Natural killer cell (primary cell): Measurements from ENCODE around the gene EIPR1. TPM values are rescaled to one million over a fixed set of nuclear protein-coding genes. Genes with fewer than 3 reads are reported as not detected.

ENCODE experiments used
- ATAC-seq, 3 donors: fragments of 150-1000 bp in 2 of 3; fragments of 200-7000 bp in 1 of 3; cut with Tn5 transposase; 1 replicate in 1 of 3; 2 replicates in 2 of 3; pipeline ENCODE4 v1.10.0; 2021; ENCODE audit warnings: mild to moderate bottlenecking in 2 of 3, moderate library complexity in 2 of 3
- DNase-seq, 2 donors: peaks; one replicate each; pipeline versions ENCODE4 v3.0.0 to v3.0.0-alpha.2; 2013 to 2021; ENCODE audit warnings: mixed read lengths in 1 of 2
- H3K27ac ChIP-seq: one replicate; pipeline ENCODE4 v1.5.1; 2013; ENCODE audit warnings: mild to moderate bottlenecking, low read length
- H3K27me3 ChIP-seq: one replicate; pipeline ENCODE4 v1.6.1; 2013; ENCODE audit warnings: low read length; ENCODE audit not compliant: control insufficient read depth, insufficient read depth
- H3K36me3 ChIP-seq: one replicate; pipeline ENCODE4 v1.6.1; 2013; ENCODE audit warnings: low read length; ENCODE audit not compliant: control insufficient read depth, insufficient read depth
- H3K4me1 ChIP-seq: one replicate; pipeline ENCODE4 v1.6.1; 2013; ENCODE audit warnings: low read length; ENCODE audit not compliant: control insufficient read depth, insufficient read depth
- H3K4me3 ChIP-seq: one replicate; pipeline ENCODE4 v1.5.1; 2013; ENCODE audit warnings: low read length
- H3K9me3 ChIP-seq: one replicate; pipeline ENCODE4 v1.6.1; 2013; ENCODE audit warnings: low read length; ENCODE audit not compliant: control insufficient read depth, insufficient read depth
- H3K27ac Mint-ChIP-seq, 2 donors: one replicate each; pipeline ENCODE4 v1.8.0; 2022; ENCODE audit warnings: mild to moderate bottlenecking in 2 of 2, mixed read lengths in 2 of 2, moderate library complexity in 1 of 2
- H3K27me3 Mint-ChIP-seq, 2 donors: one replicate each; pipeline ENCODE4 v1.8.0; 2022; ENCODE audit warnings: low read depth in 2 of 2, mixed read lengths in 2 of 2
- H3K36me3 Mint-ChIP-seq: one replicate; pipeline ENCODE4 v1.8.0; 2022; ENCODE audit warnings: mixed read lengths
- H3K4me1 Mint-ChIP-seq, 2 donors: one replicate each; pipeline ENCODE4 v1.8.0; 2022; ENCODE audit warnings: mixed read lengths in 2 of 2
- H3K4me3 Mint-ChIP-seq: one replicate; pipeline ENCODE4 v1.8.0; 2022; ENCODE audit warnings: mild to moderate bottlenecking, moderate library complexity, mixed read lengths
- H3K9me3 Mint-ChIP-seq, 2 donors: one replicate each; pipeline ENCODE4 v1.8.0; 2022; ENCODE audit warnings: mixed read lengths in 2 of 2
- CTCF ChIP-seq: fragments of 200-600 bp; IDR thresholded peaks from one replicate; pipeline ENCODE4 v1.8.0; 2022; ENCODE audit warnings: antibody characterized with exemption
- WGBS: methylation state at CpG from one replicate; pipeline ENCODE4 v1.1.7; 2013; ENCODE audit warnings: missing lambda C conversion rate; ENCODE audit not compliant: insufficient coverage; 5-methylcytosine and 5-hydroxymethylcytosine counted together
- intact Hi-C: fragments of 100-400 bp; cut with micrococcal nuclease; formaldehyde crosslinking; loops from one replicate; pipeline ENCODE4 v1.14.2; 2022
- total RNA-seq, 4 donors: library from RNA; stranded (reverse); fragments of 120-200 nt in 1 of 4; gene quantifications; one replicate each; pipeline versions ENCODE4 v1.2.3 to v1.2.4, GENCODE V29; 2013 to 2022

Gene EIPR1
- total RNA-seq, 3 donors from 2014 or later (not counting 1 experiment from before 2014, with no cell fraction given): 26.8 to 28.8 (median 27.9) TPM

- no peak for ATAC-seq
- no peak overlapping the region for H3K4me3 ChIP-seq
- no peak for TF ChIP-seq CTCF
- peaks cover 7 to 8% of the 10 kb centered on the region in 2 donors for H3K9me3 Mint-ChIP-seq
- DNase-seq: no peak
- peaks cover 0 to 5% of the 10 kb centered on the region in 2 donors for H3K4me1 Mint-ChIP-seq
- H3K27ac Mint-ChIP-seq: no peak overlapping the region
- peaks cover 17% of the 10 kb centered on the region for H3K36me3 Mint-ChIP-seq
- no peaks in the 10 kb centered on the region for H3K27me3 ChIP-seq
- H3K4me1 ChIP-seq: no peaks in the 10 kb centered on the region
- no peak overlapping the region for H3K4me3 Mint-ChIP-seq
- WGBS: 93% methylated on average over 23 of the region's 23 CpGs
- no peaks in the 10 kb centered on the region for H3K27me3 Mint-ChIP-seq
- intact Hi-C loops: no loop called here
- peaks cover 11% of the 10 kb centered on the region for H3K9me3 ChIP-seq
- H3K27ac ChIP-seq: no peak overlapping the region
- no peaks in the 10 kb centered on the region for H3K36me3 ChIP-seq
These were observed 217.7 kb downstream of the EIPR1 start for GRCh38 chr2:3159782-3160545.

GRCh38 chr2:3154700-3155099, 222.9 kb downstream of the EIPR1 start:
- Histone ChIP-seq H3K27ac (no peak overlapping the region), H3K9me3 (no peaks in the 10 kb centered on the region), H3K4me3 (no peak overlapping the region), H3K27me3 (no peaks in the 10 kb centered on the region), H3K36me3 (no peaks in the 10 kb centered on the region), H3K4me1 (no peaks in the 10 kb centered on the region)
- DNase-seq (no peak), ATAC-seq (no peak)
- intact Hi-C loops: no loop called here
- Mint-ChIP-seq H3K27ac (no peak overlapping the region), H3K4me1 (peaks cover 6 to 24% of the 10 kb centered on the region in 2 donors), H3K4me3 (no peak overlapping the region), H3K27me3 (no peaks in the 10 kb centered on the region), H3K9me3 (no peaks in the 10 kb centered on the region), H3K36me3 (no peaks in the 10 kb centered on the region)
- no peak for TF ChIP-seq CTCF
- WGBS: 93% methylated on average over 9 of the region's 9 CpGs

- Histone ChIP-seq H3K27ac (no peak overlapping the region), H3K27me3 (no peaks in the 10 kb centered on the region), H3K9me3 (no peaks in the 10 kb centered on the region), H3K4me3 (no peak overlapping the region), H3K4me1 (no peaks in the 10 kb centered on the region), H3K36me3 (no peaks in the 10 kb centered on the region)
- peaks cover 6 to 24% of the 10 kb centered on the region in 2 donors for H3K4me1 Mint-ChIP-seq
- TF ChIP-seq CTCF: no peak
- H3K27me3 Mint-ChIP-seq: no peaks in the 10 kb centered on the region
- intact Hi-C loops: no loop called here
- no peaks in the 10 kb centered on the region for H3K36me3 Mint-ChIP-seq
- H3K27ac Mint-ChIP-seq: no peak overlapping the region
- no peak for DNase-seq
- H3K9me3 Mint-ChIP-seq: no peaks in the 10 kb centered on the region
- H3K4me3 Mint-ChIP-seq: no peak overlapping the region
- ATAC-seq: no peak
- WGBS: 57% methylated on average over 7 of the region's 7 CpGs
These were observed 223.5 kb downstream of the EIPR1 start for GRCh38 chr2:3154146-3154545.
